ENCODE measurements around the gene SMU1.

Gene SMU1

GRCh38 chr9:33110686-33111085, 34.2 kb upstream of the SMU1 start:
- DNase-seq (ENCODE audit: extremely low read depth, low read depth): no peak
- no peak overlapping the region for H3K4me3 ChIP-seq (replicated peaks; ENCODE audit: low read depth, low read length)
- no peak for TF ChIP-seq CTCF (IDR thresholded peaks at IDR 0.05; ENCODE audit: low read depth, low read length, missing control alignments)

GRCh38 chr9:33109850-33110595, 33.5 kb upstream of the SMU1 start:
- H3K4me3 ChIP-seq (replicated peaks; ENCODE audit: low read depth, low read length): no peak overlapping the region
- no peak for TF ChIP-seq CTCF (IDR thresholded peaks at IDR 0.05; ENCODE audit: low read depth, low read length, missing control alignments)
- DNase-seq (ENCODE audit: extremely low read depth, low read depth): no peak

GRCh38 chr9:33109097-33109496, 32.6 kb upstream of the SMU1 start:
- no peak for DNase-seq (ENCODE audit: extremely low read depth, low read depth)
- no peak for TF ChIP-seq CTCF (IDR thresholded peaks at IDR 0.05; ENCODE audit: low read depth, low read length, missing control alignments)
- no peak overlapping the region for H3K4me3 ChIP-seq (replicated peaks; ENCODE audit: low read depth, low read length)

GRCh38 chr9:33108472-33108871, 32.0 kb upstream of the SMU1 start:
- no peak for TF ChIP-seq CTCF (IDR thresholded peaks at IDR 0.05; ENCODE audit: low read depth, low read length, missing control alignments)
- no peak for DNase-seq (ENCODE audit: extremely low read depth, low read depth)

GRCh38 chr9:33107762-33108161, 31.3 kb upstream of the SMU1 start:
- no peak overlapping the region for H3K4me3 ChIP-seq (replicated peaks; ENCODE audit: low read depth, low read length)
- DNase-seq (ENCODE audit: extremely low read depth, low read depth): no peak
- TF ChIP-seq CTCF (IDR thresholded peaks at IDR 0.05; ENCODE audit: low read depth, low read length, missing control alignments): no peak

More at GRCh38 chr9:33108472-33108871, 32.0 kb upstream of the SMU1 start:
- H3K4me3 ChIP-seq (replicated peaks; ENCODE audit: low read depth, low read length): no peak overlapping the region

- TF ChIP-seq CTCF (IDR thresholded peaks at IDR 0.05; ENCODE audit: low read depth, low read length, missing control alignments): no peak
- no peak overlapping the region for H3K4me3 ChIP-seq (replicated peaks; ENCODE audit: low read depth, low read length)
- DNase-seq (ENCODE audit: extremely low read depth, low read depth): peak; percentile 52
Observed at GRCh38 chr9:33106827-33107621, 30.6 kb upstream of the SMU1 start.

All from HFF-Myc (cell line).